Suprapubic skin (tissue), 4 donors: Measurements from ENCODE around the gene TENT4A.

Source experiments
- EP300 ChIP-seq: sonication (generic); formaldehyde crosslinking; IDR thresholded peaks from one replicate; pipeline ENCODE4 v1.6.1; 2017; ENCODE audit warnings: antibody characterized with exemption
- POLR2A ChIP-seq, 2 donors: fragments of 450-650 bp; IDR thresholded peaks; one replicate each; pipeline ENCODE4 v1.6.1; 2017; ENCODE audit warnings: antibody characterized with exemption in 2 of 2, mild to moderate bottlenecking in 2 of 2, moderate library complexity in 2 of 2
- POLR2AphosphoS5 ChIP-seq, 3 donors: sonication (generic); formaldehyde crosslinking; IDR thresholded peaks; one replicate each; pipeline ENCODE4 v1.6.1; 2017; ENCODE audit warnings: antibody characterized with exemption in 3 of 3
- TF ChIP-seq, protein P1 (sequence below), 2 donors: fragments of 200-600 bp in 1 of 2; fragments of 450-650 bp in 1 of 2; sonication (generic) in 1 of 2; IDR thresholded peaks; one replicate each; pipeline ENCODE4 v1.5.1; 2016 to 2019; ENCODE audit warnings: antibody characterized with exemption in 2 of 2, mild to moderate bottlenecking in 1 of 2, moderate library complexity in 1 of 2

- TF ChIP-seq, protein P1, sequence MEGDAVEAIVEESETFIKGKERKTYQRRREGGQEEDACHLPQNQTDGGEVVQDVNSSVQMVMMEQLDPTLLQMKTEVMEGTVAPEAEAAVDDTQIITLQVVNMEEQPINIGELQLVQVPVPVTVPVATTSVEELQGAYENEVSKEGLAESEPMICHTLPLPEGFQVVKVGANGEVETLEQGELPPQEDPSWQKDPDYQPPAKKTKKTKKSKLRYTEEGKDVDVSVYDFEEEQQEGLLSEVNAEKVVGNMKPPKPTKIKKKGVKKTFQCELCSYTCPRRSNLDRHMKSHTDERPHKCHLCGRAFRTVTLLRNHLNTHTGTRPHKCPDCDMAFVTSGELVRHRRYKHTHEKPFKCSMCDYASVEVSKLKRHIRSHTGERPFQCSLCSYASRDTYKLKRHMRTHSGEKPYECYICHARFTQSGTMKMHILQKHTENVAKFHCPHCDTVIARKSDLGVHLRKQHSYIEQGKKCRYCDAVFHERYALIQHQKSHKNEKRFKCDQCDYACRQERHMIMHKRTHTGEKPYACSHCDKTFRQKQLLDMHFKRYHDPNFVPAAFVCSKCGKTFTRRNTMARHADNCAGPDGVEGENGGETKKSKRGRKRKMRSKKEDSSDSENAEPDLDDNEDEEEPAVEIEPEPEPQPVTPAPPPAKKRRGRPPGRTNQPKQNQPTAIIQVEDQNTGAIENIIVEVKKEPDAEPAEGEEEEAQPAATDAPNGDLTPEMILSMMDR (IDR thresholded peaks at IDR 0.05) = no peak
- no peak for TF ChIP-seq POLR2AphosphoS5 (IDR thresholded peaks at IDR 0.05)
- TF ChIP-seq POLR2A (IDR thresholded peaks at IDR 0.05) = no peak
- TF ChIP-seq EP300 = no peak
Measured at GRCh38 chr5:6718161-6718681, 5.0 kb downstream of the TENT4A start.
